Smooth muscle cell (in vitro differentiated cells): ENCODE data around the gene VPS13A. TPM values are rescaled to one million over a fixed set of nuclear protein-coding genes. Genes with fewer than 3 reads are reported as not detected.

ENCODE experiments used
- DNase-seq: peaks from one replicate; lab custom pipeline; 2025; ENCODE audit not compliant: unreplicated experiment; lab: John Stamatoyannopoulos, UW
- H2AFZ ChIP-seq: fragments of 200-600 bp; sonication (generic); 2 replicates; pipeline ENCODE4 v1.6.0; 2016; ENCODE audit warnings: antibody characterized with exemption, low read depth, mild to moderate bottlenecking
- H3F3A ChIP-seq: fragments of 200-600 bp; sonication (generic); 2 replicates; pipeline ENCODE4 v1.6.0; 2017; ENCODE audit warnings: antibody characterized with exemption, low read depth
- H3K27ac ChIP-seq: fragments of 200-600 bp; sonication (generic); 2 replicates; pipeline ENCODE4 v1.5.1; 2016; ENCODE audit warnings: low read depth, mild to moderate bottlenecking
- H3K27me3 ChIP-seq: fragments of 200-600 bp; sonication (generic); 2 replicates; pipeline ENCODE4 v1.6.1; 2016; ENCODE audit warnings: low read depth, mild to moderate bottlenecking
- H3K36me3 ChIP-seq: fragments of 200-600 bp; sonication (generic); 2 replicates; pipeline ENCODE4 v1.5.1; 2016; ENCODE audit warnings: low read depth
- H3K4me1 ChIP-seq: fragments of 200-600 bp; sonication (generic); 2 replicates; pipeline ENCODE4 v1.5.1; 2016; ENCODE audit warnings: low read depth
- H3K4me2 ChIP-seq: fragments of 200-600 bp; sonication (generic); 2 replicates; pipeline ENCODE4 v1.6.0; 2016; ENCODE audit warnings: mild to moderate bottlenecking
- H3K4me3 ChIP-seq: fragments of 200-600 bp; sonication (generic); 2 replicates; pipeline ENCODE4 v1.5.1; 2016; ENCODE audit warnings: mild to moderate bottlenecking
- H3K79me2 ChIP-seq: fragments of 200-600 bp; sonication (generic); 2 replicates; pipeline ENCODE4 v1.6.0; 2016; ENCODE audit warnings: low read depth, mild to moderate bottlenecking
- H3K9ac ChIP-seq: fragments of 200-600 bp; sonication (generic); 2 replicates; pipeline ENCODE4 v1.6.0; 2016; ENCODE audit warnings: low read depth
- H3K9me3 ChIP-seq: fragments of 200-600 bp; sonication (generic); replicated peaks from 2 replicates; pipeline ENCODE4 v1.5.1; 2016; ENCODE audit warnings: low read depth
- H4K20me1 ChIP-seq: fragments of 200-600 bp; sonication (generic); 2 replicates; pipeline ENCODE4 v1.6.0; 2016; ENCODE audit warnings: low read depth
- CTCF ChIP-seq: fragments of 200-600 bp; sonication (generic); IDR thresholded peaks from 2 replicates; pipeline ENCODE4 v1.5.1; 2017; ENCODE audit warnings: borderline replicate concordance, mild to moderate bottlenecking, antibody characterized with exemption; ENCODE audit not compliant: insufficient read depth, poor library complexity, severe bottlenecking
- WGBS: methylation state at CpG from one replicate; pipeline ENCODE4 v1.1.7; 2016; ENCODE audit warnings: low lambda C conversion rate; 5-methylcytosine and 5-hydroxymethylcytosine counted together
- polyA plus RNA-seq: library from polyadenylated mRNA; unstranded; fragments of >200 nt; fragmentation: Nextera tagmentation; extraction: Ambion mirVana; gene quantifications from 2 replicates; pipeline ENCODE4 v1.2.1, GENCODE V29; 2016
- total RNA-seq: library from RNA; depleted of rRNA; stranded (reverse); fragments of >200 nt; gene quantifications from 2 replicates; pipeline ENCODE4 v1.2.3, GENCODE V29; 2014

The VPS13A gene
- total and polyA plus RNA-seq, 2 experiments from 2014 or later = 1.6 to 17.0 TPM

- H2AFZ ChIP-seq = no peak overlapping the region
- peaks cover 15% of the 10 kb centered on the region for H3K79me2 ChIP-seq
- no peaks in the 10 kb centered on the region for H3K4me1 ChIP-seq
- no peak overlapping the region for H3K9ac ChIP-seq
- WGBS = 100% methylated on average over 2 of the region's 2 CpGs
- peaks cover 4% of the 10 kb centered on the region for H4K20me1 ChIP-seq
- H3K36me3 ChIP-seq = no peaks in the 10 kb centered on the region
- H3K9me3 ChIP-seq = no peaks in the 10 kb centered on the region
- no peak overlapping the region for H3K4me2 ChIP-seq
- H3K4me3 ChIP-seq = no peak overlapping the region
- no peaks in the 10 kb centered on the region for H3K27me3 ChIP-seq
- no peaks in the 10 kb centered on the region for H3F3A ChIP-seq
- no peak for DNase-seq
- no peak overlapping the region for H3K27ac ChIP-seq
- TF ChIP-seq CTCF = no peak
These were observed 17.1 kb downstream of the VPS13A start for GRCh38 chr9:77194423-77194822.

DNA sequence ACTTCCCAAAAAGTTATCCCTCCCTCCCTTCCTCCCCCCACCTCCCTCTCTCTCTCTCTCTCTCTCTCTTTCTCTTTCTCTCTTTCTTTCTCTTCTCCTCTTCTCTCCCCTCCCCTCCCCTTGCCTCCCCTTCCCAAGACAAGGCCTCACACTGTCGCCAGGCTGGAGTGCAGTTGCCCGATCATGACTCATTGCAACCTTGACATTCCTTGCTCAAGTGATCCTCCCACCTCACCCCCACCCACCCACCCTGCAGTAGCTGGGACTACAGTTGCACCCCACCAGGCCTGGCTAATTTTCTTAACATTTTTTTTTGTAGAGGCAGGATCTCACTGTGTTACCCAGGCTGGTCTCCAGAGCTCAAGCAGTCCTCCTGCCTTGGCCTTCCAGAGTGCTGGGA lies 32.8 kb downstream of the VPS13A start:
- H3K4me3 ChIP-seq = no peak overlapping the region
- DNase-seq = no peak
- no peak for TF ChIP-seq CTCF
- no CpG with 5 or more reads among the region's 2 CpGs for WGBS
- H3K4me1 ChIP-seq = no peaks in the 10 kb centered on the region
- H3K27me3 ChIP-seq = no peaks in the 10 kb centered on the region
- no peak overlapping the region for H3K27ac ChIP-seq
- H3K79me2 ChIP-seq = no peaks in the 10 kb centered on the region
- H2AFZ ChIP-seq = no peak overlapping the region
- H3K4me2 ChIP-seq = no peak overlapping the region
- H3K9ac ChIP-seq = no peak overlapping the region
- no peaks in the 10 kb centered on the region for H4K20me1 ChIP-seq
- no peaks in the 10 kb centered on the region for H3K9me3 ChIP-seq
- no peaks in the 10 kb centered on the region for H3K36me3 ChIP-seq
- H3F3A ChIP-seq = no peaks in the 10 kb centered on the region

GRCh38 chr9:77211561-77211960 lies 34.2 kb downstream of the VPS13A start:
- H2AFZ ChIP-seq = no peak overlapping the region
- H3K79me2 ChIP-seq = no peaks in the 10 kb centered on the region
- H3K4me3 ChIP-seq = no peak overlapping the region
- no peak overlapping the region for H3K4me2 ChIP-seq
- no peaks in the 10 kb centered on the region for H3K9me3 ChIP-seq
- H3K27ac ChIP-seq = no peak overlapping the region
- DNase-seq = no peak
- H3K36me3 ChIP-seq = no peaks in the 10 kb centered on the region
- H3K9ac ChIP-seq = no peak overlapping the region
- H4K20me1 ChIP-seq = no peaks in the 10 kb centered on the region
- no peaks in the 10 kb centered on the region for H3F3A ChIP-seq
- 92% methylated on average over 6 of the region's 6 CpGs for WGBS
- no peak for TF ChIP-seq CTCF
- no peaks in the 10 kb centered on the region for H3K4me1 ChIP-seq
- H3K27me3 ChIP-seq = no peaks in the 10 kb centered on the region

DNA sequence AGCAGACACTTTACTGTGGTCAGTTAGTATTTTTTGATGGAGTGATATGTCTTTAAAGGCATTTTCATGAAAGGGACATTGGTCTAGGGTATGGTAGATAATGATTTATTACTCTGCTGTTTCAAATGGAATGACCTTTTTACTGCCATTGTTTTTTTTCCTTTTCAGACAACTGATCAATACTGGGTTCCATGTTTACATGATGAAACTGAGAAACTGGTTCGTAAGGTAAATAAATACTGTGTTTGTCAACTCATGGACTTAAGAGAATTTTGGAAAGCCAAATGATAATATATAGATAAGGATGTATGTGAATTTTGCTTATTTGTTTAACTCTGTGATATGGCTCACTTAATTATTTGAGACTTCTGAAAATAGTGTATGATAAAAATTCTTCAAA lies 35.5 kb downstream of the VPS13A start:
- H3F3A ChIP-seq = no peaks in the 10 kb centered on the region
- no peak overlapping the region for H2AFZ ChIP-seq
- no peaks in the 10 kb centered on the region for H3K4me1 ChIP-seq
- no peak overlapping the region for H3K27ac ChIP-seq
- no peaks in the 10 kb centered on the region for H4K20me1 ChIP-seq
- H3K4me3 ChIP-seq = no peak overlapping the region
- H3K9me3 ChIP-seq = no peaks in the 10 kb centered on the region
- no peaks in the 10 kb centered on the region for H3K36me3 ChIP-seq
- TF ChIP-seq CTCF = no peak
- no peak overlapping the region for H3K4me2 ChIP-seq
- H3K9ac ChIP-seq = no peak overlapping the region
- 81% methylated on average over 1 of the region's 1 CpG for WGBS
- no peaks in the 10 kb centered on the region for H3K27me3 ChIP-seq
- DNase-seq = no peak
- H3K79me2 ChIP-seq = no peaks in the 10 kb centered on the region
